H1 (cell line): ENCODE data around the gene LAMC1. TPM values are rescaled to one million over a fixed set of nuclear protein-coding genes. Genes with fewer than 3 reads are reported as not detected.

Experiments
- FOSL1 ChIP-seq: IDR thresholded peaks from 2 replicates; pipeline ENCODE4 v1.6.1; 2011; ENCODE audit warnings: mild to moderate bottlenecking, low read depth, low read length, moderate library complexity; ENCODE audit not compliant: insufficient read depth
- HDAC6 ChIP-seq: IDR thresholded peaks from one replicate; pipeline ENCODE4 v1.7.1; 2012; ENCODE audit warnings: low read depth, mild to moderate bottlenecking, inconsistent platforms, low read length, moderate library complexity
- JUND ChIP-seq: IDR thresholded peaks from 2 replicates; pipeline ENCODE4 v1.6.1; 2011; ENCODE audit warnings: mild to moderate bottlenecking, improper control_type of control experiment, low read length
- KDM1A ChIP-seq: fragments of 200-600, 300-600 bp; sonication (generic); IDR thresholded peaks from 2 replicates; pipeline ENCODE4 v1.7.1; 2016; ENCODE audit warnings: mild to moderate bottlenecking, low read length, borderline replicate concordance
- RFX5 ChIP-seq: IDR thresholded peaks from 2 replicates; pipeline ENCODE4 v1.6.1; 2011; ENCODE audit warnings: low read depth, low read length, improper control_type of control experiment, borderline replicate concordance
- SAP30 ChIP-seq: fragments of 300-600 bp; sonication (generic); IDR thresholded peaks from 2 replicates; pipeline ENCODE4 v1.7.1; 2012; ENCODE audit warnings: low read length, moderate library complexity, mild to moderate bottlenecking, inconsistent platforms; ENCODE audit not compliant: insufficient read depth, insufficient replicate concordance
- SRF ChIP-seq: IDR thresholded peaks from 2 replicates; pipeline ENCODE4 v1.6.1; 2011; ENCODE audit warnings: mild to moderate bottlenecking, low read depth, low read length, moderate library complexity
- SUZ12 ChIP-seq: fragments of 200-600 bp; sonication (generic); IDR thresholded peaks from 2 replicates; pipeline ENCODE4 v1.6.1; 2012; ENCODE audit warnings: mild to moderate bottlenecking, inconsistent platforms, low read length, moderate library complexity, mixed read lengths
- polyA plus RNA-seq, 7 experiments: library from polyadenylated mRNA; depleted of rRNA in 3 of 7; stranded (reverse) in 5 of 7; unstranded in 2 of 7; fragments of >200 nt in 5 of 7; fragments of 200-250 nt in 2 of 7; gene quantifications; 1 replicate in 5 of 7; 2 replicates in 1 of 7; 4 replicates in 1 of 7; pipeline versions ENCODE4 v1.2.1 to v1.2.3, GENCODE V29; 2011 to 2013; ENCODE audit warnings: missing spikeins in 2 of 7, mixed read lengths in 2 of 7
- total RNA-seq: library from RNA; stranded (reverse); fragmentation: NEBNext Ultra II Directional; extraction: Animal tissue kit (Norgen Biotek cat#: 25700); gene quantifications from 2 replicates; pipeline ENCODE4 v1.2.1, GENCODE V29; 2021
- TF ChIP-seq, protein P1 (sequence below): fragments of 300-600 bp; sonication (generic); IDR thresholded peaks from 2 replicates; pipeline ENCODE4 v1.7.1; 2012; ENCODE audit warnings: low read length, moderate library complexity, mild to moderate bottlenecking, inconsistent platforms; ENCODE audit not compliant: insufficient replicate concordance

The LAMC1 gene
- total and polyA plus RNA-seq, 2 of the 8 experiments (the other 6 are each of a cell fraction or from before 2014, with no cell fraction given) = 47.6 to 90.3 TPM

DNA sequence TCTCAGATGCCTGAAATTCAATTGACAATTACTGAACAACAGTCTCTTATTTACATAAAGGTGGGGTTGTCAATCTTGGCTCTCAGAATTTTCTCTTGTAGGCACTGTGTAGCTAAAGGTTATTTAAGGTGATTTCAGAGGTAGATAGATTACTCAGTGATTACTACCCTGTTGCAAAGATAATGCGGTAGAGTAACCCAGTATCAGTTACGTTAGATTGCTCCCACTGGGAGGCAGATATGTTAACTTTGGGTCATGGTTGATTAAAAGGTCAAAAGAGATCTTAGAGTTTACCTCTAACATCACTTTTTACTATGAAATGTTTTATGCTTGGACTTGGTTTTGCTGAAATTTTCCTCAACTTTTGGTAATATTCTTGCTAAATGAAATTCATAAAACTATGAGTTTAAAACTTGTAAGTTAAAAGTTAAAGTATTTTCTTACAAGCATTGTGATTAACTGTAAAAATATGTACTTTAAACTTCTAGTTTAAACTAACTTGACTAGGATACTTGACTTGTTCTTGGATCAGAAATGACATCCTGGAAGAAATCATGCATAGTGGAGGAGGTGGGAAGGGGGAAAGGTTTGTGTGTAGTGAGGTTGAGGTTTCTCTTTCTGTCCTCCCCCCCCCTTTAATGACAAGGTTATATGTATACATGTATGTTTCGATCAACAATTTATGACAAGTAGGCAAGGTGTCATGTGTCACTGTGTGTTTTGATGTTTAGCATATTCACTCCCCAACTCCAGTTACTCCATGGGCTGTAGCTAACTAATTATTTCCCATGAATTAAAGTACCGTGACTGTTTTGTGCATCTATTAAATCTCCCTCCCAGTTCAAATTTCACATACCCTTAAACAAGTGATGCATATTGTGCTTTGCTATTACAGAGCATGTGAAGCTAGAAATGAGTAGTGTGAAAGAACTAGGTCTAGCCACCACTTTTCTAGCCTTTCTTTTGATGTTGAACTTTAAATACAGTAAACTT lies 2.9 kb downstream of the LAMC1 start (continued):
- TF ChIP-seq, protein P1, sequence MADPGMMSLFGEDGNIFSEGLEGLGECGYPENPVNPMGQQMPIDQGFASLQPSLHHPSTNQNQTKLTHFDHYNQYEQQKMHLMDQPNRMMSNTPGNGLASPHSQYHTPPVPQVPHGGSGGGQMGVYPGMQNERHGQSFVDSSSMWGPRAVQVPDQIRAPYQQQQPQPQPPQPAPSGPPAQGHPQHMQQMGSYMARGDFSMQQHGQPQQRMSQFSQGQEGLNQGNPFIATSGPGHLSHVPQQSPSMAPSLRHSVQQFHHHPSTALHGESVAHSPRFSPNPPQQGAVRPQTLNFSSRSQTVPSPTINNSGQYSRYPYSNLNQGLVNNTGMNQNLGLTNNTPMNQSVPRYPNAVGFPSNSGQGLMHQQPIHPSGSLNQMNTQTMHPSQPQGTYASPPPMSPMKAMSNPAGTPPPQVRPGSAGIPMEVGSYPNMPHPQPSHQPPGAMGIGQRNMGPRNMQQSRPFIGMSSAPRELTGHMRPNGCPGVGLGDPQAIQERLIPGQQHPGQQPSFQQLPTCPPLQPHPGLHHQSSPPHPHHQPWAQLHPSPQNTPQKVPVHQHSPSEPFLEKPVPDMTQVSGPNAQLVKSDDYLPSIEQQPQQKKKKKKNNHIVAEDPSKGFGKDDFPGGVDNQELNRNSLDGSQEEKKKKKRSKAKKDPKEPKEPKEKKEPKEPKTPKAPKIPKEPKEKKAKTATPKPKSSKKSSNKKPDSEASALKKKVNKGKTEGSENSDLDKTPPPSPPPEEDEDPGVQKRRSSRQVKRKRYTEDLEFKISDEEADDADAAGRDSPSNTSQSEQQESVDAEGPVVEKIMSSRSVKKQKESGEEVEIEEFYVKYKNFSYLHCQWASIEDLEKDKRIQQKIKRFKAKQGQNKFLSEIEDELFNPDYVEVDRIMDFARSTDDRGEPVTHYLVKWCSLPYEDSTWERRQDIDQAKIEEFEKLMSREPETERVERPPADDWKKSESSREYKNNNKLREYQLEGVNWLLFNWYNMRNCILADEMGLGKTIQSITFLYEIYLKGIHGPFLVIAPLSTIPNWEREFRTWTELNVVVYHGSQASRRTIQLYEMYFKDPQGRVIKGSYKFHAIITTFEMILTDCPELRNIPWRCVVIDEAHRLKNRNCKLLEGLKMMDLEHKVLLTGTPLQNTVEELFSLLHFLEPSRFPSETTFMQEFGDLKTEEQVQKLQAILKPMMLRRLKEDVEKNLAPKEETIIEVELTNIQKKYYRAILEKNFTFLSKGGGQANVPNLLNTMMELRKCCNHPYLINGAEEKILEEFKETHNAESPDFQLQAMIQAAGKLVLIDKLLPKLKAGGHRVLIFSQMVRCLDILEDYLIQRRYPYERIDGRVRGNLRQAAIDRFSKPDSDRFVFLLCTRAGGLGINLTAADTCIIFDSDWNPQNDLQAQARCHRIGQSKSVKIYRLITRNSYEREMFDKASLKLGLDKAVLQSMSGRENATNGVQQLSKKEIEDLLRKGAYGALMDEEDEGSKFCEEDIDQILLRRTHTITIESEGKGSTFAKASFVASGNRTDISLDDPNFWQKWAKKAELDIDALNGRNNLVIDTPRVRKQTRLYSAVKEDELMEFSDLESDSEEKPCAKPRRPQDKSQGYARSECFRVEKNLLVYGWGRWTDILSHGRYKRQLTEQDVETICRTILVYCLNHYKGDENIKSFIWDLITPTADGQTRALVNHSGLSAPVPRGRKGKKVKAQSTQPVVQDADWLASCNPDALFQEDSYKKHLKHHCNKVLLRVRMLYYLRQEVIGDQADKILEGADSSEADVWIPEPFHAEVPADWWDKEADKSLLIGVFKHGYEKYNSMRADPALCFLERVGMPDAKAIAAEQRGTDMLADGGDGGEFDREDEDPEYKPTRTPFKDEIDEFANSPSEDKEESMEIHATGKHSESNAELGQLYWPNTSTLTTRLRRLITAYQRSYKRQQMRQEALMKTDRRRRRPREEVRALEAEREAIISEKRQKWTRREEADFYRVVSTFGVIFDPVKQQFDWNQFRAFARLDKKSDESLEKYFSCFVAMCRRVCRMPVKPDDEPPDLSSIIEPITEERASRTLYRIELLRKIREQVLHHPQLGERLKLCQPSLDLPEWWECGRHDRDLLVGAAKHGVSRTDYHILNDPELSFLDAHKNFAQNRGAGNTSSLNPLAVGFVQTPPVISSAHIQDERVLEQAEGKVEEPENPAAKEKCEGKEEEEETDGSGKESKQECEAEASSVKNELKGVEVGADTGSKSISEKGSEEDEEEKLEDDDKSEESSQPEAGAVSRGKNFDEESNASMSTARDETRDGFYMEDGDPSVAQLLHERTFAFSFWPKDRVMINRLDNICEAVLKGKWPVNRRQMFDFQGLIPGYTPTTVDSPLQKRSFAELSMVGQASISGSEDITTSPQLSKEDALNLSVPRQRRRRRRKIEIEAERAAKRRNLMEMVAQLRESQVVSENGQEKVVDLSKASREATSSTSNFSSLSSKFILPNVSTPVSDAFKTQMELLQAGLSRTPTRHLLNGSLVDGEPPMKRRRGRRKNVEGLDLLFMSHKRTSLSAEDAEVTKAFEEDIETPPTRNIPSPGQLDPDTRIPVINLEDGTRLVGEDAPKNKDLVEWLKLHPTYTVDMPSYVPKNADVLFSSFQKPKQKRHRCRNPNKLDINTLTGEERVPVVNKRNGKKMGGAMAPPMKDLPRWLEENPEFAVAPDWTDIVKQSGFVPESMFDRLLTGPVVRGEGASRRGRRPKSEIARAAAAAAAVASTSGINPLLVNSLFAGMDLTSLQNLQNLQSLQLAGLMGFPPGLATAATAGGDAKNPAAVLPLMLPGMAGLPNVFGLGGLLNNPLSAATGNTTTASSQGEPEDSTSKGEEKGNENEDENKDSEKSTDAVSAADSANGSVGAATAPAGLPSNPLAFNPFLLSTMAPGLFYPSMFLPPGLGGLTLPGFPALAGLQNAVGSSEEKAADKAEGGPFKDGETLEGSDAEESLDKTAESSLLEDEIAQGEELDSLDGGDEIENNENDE = no peak
- TF ChIP-seq SAP30 (no peak), KDM1A (no peak), SUZ12 (no peak), HDAC6 (no peak), RFX5 (no peak), JUND (no peak), SRF (no peak), FOSL1 (no peak)
